SK-N-SH (cell line): Measurements from ENCODE around the gene HMG20A. TPM values are rescaled to one million over a fixed set of nuclear protein-coding genes. Genes with fewer than 3 reads are reported as not detected.

Source experiments
- CTCF ChIA-PET: fragments of 300-600, 350-600 bp; formaldehyde crosslinking; extraction: SDS; loops from one replicate; lab custom pipeline; 2021; lab: Yijun Ruan, JAX
- POLR2A ChIA-PET: fragments of 350-600 bp; sonication (Branson Sonifier 250); formaldehyde crosslinking; extraction: SDS; loops from one replicate; lab custom pipeline; 2020; ENCODE audit warnings: antibody characterized with exemption, inconsistent platforms; lab: Yijun Ruan, JAX
- DNase-seq: peaks from one replicate; pipeline ENCODE4 v3.0.0; 2012
- H2AFZ ChIP-seq: fragments of 200-600 bp; sonication (generic); 2 replicates; pipeline ENCODE4 v1.8.1; 2016; ENCODE audit warnings: antibody characterized with exemption, mild to moderate bottlenecking, low read depth
- H3F3A ChIP-seq: fragments of 200-600 bp; sonication (generic); replicated peaks from 2 replicates; pipeline ENCODE3; 2016; ENCODE audit warnings: antibody characterized with exemption, mild to moderate bottlenecking; ENCODE audit not compliant: insufficient read depth
- H3K27ac ChIP-seq, 2 experiments: fragments of 200-500 bp in 1 of 2; fragments of 200-600 bp in 1 of 2; sonication (Bioruptor generic) in 1 of 2; sonication (generic), shearing (Covaris generic) in 1 of 2; 2 replicates each; pipeline versions ENCODE4 v1.5.1 to v1.6.1; 2014 to 2016; ENCODE audit warnings: low read depth in 2 of 2, inconsistent platforms in 1 of 2, low read length in 1 of 2, mild to moderate bottlenecking in 1 of 2, mixed read lengths in 1 of 2
- H3K27me3 ChIP-seq: fragments of 200-600 bp; sonication (generic), shearing (Covaris generic); 2 replicates; pipeline ENCODE4 v1.6.1; 2016; ENCODE audit warnings: mixed run types; ENCODE audit not compliant: insufficient read depth
- H3K36me3 ChIP-seq, 2 experiments: fragments of 200-500 bp in 1 of 2; fragments of 200-600 bp in 1 of 2; sonication (Bioruptor generic) in 1 of 2; sonication (generic) in 1 of 2; replicated peaks in 1 of 2; 2 replicates each; pipeline versions ENCODE3 to v1.5.1; 2014 to 2016; ENCODE audit warnings: low read length in 1 of 2, mild to moderate bottlenecking in 1 of 2; ENCODE audit not compliant: insufficient read depth in 2 of 2, control insufficient read depth in 1 of 2
- H3K4me1 ChIP-seq, 2 experiments: fragments of 200-500 bp in 1 of 2; fragments of 200-600 bp in 1 of 2; sonication (Bioruptor generic) in 1 of 2; sonication (generic), shearing (Covaris generic) in 1 of 2; 2 replicates each; pipeline versions ENCODE4 v1.5.1 to v1.6.1; 2014 to 2016; ENCODE audit warnings: low read depth in 1 of 2, low read length in 1 of 2, mixed run types in 1 of 2; ENCODE audit not compliant: insufficient read depth in 2 of 2, control insufficient read depth in 1 of 2
- H3K4me2 ChIP-seq: fragments of 200-600 bp; sonication (generic), shearing (Covaris generic); 2 replicates; pipeline ENCODE4 v1.6.1; 2017; ENCODE audit warnings: mixed run types
- H3K4me3 ChIP-seq, 2 experiments: fragments of 200-500 bp in 1 of 2; fragments of 200-600 bp in 1 of 2; sonication (Bioruptor generic) in 1 of 2; sonication (generic), shearing (Covaris generic) in 1 of 2; 2 replicates each; pipeline versions ENCODE4 v1.5.1 to v1.8.1; 2014 to 2016; ENCODE audit warnings: low read depth in 2 of 2, inconsistent platforms in 1 of 2, low read length in 1 of 2, mild to moderate bottlenecking in 1 of 2, mixed read lengths in 1 of 2, moderate library complexity in 1 of 2
- H3K79me2 ChIP-seq: fragments of 200-600 bp; sonication (generic); 2 replicates; pipeline ENCODE4 v1.8.1; 2017; ENCODE audit warnings: mild to moderate bottlenecking; ENCODE audit not compliant: insufficient read depth
- H3K9ac ChIP-seq: fragments of 200-600 bp; sonication (generic); 2 replicates; pipeline ENCODE4 v1.6.1; 2017; ENCODE audit warnings: mixed run types
- H3K9me2 ChIP-seq: fragments of 200-600 bp; sonication (generic); 2 replicates; pipeline ENCODE4 v1.6.1; 2017; ENCODE audit warnings: mixed run types
- H3K9me3 ChIP-seq: fragments of 200-600 bp; sonication (generic); 2 replicates; pipeline ENCODE4 v1.6.1; 2017; ENCODE audit warnings: mixed run types, mild to moderate bottlenecking, moderate library complexity
- H4K20me1 ChIP-seq: fragments of 200-600 bp; sonication (generic); 2 replicates; pipeline ENCODE4 v1.6.1; 2017; ENCODE audit warnings: mild to moderate bottlenecking, mixed run types; ENCODE audit not compliant: insufficient read depth
- CHD2 ChIP-seq: fragments of 150-350 bp; IDR thresholded peaks from 2 replicates; pipeline ENCODE4 v1.6.1; 2018; ENCODE audit warnings: low read length; ENCODE audit not compliant: partially characterized antibody
- CTCF ChIP-seq: fragments of 200-600 bp; sonication (generic); IDR thresholded peaks from 2 replicates; pipeline ENCODE4 v1.6.1; 2017; ENCODE audit warnings: antibody characterized with exemption, mild to moderate bottlenecking, moderate library complexity
- ELF1 ChIP-seq: IDR thresholded peaks from 2 replicates; pipeline ENCODE4 v1.4.0; 2012
- GABPA ChIP-seq: IDR thresholded peaks from 2 replicates; pipeline ENCODE4 v1.4.0; 2012; ENCODE audit warnings: low read depth, mild to moderate bottlenecking
- GATA2 ChIP-seq: sonication (generic); formaldehyde crosslinking; IDR thresholded peaks from 2 replicates; pipeline ENCODE4 v1.5.0; 2020; ENCODE audit warnings: mild to moderate bottlenecking, missing genetic modification reagents
- IRF3 ChIP-seq: fragments of 150-350 bp; IDR thresholded peaks from 2 replicates; pipeline ENCODE4 v1.6.1; 2016; ENCODE audit warnings: mild to moderate bottlenecking, low read depth, low read length
- JUND ChIP-seq: IDR thresholded peaks from 2 replicates; pipeline ENCODE4 v1.4.0; 2012
- MAX ChIP-seq: IDR thresholded peaks from 2 replicates; pipeline ENCODE4 v1.4.0; 2012; ENCODE audit warnings: low read depth
- MEF2A ChIP-seq: IDR thresholded peaks from 2 replicates; pipeline ENCODE4 v1.4.0; 2012; ENCODE audit warnings: low read depth, borderline replicate concordance
- NFIC ChIP-seq: IDR thresholded peaks from 2 replicates; pipeline ENCODE4 v1.4.0; 2012; ENCODE audit warnings: borderline replicate concordance
- PBX3 ChIP-seq: IDR thresholded peaks from 2 replicates; pipeline ENCODE4; 2012
- POLR2AphosphoS5 ChIP-seq: IDR thresholded peaks from 2 replicates; pipeline ENCODE4 v1.6.1; 2012; ENCODE audit warnings: low read depth, low read length
- SIN3A ChIP-seq: IDR thresholded peaks from 2 replicates; pipeline ENCODE4 v1.6.1; 2012; ENCODE audit warnings: low read depth, mild to moderate bottlenecking, low read length, moderate library complexity, borderline replicate concordance
- SMC3 ChIP-seq: IDR thresholded peaks from 2 replicates; pipeline ENCODE4 v1.6.1; 2012; ENCODE audit warnings: low read depth, low read length, improper control_type of control experiment
- TAF1 ChIP-seq: IDR thresholded peaks from 2 replicates; pipeline ENCODE4 v1.6.1; 2012; ENCODE audit warnings: low read depth, mild to moderate bottlenecking, low read length, moderate library complexity, borderline replicate concordance
- TCF12 ChIP-seq: IDR thresholded peaks from 2 replicates; pipeline ENCODE4 v1.4.0; 2012
- TEAD4 ChIP-seq: IDR thresholded peaks from 2 replicates; pipeline ENCODE4 v1.4.0; 2012; ENCODE audit warnings: mild to moderate bottlenecking, borderline replicate concordance; ENCODE audit not compliant: insufficient read depth
- WGBS: methylation state at CpG from one replicate; pipeline ENCODE4 v1.1.6; 2017; ENCODE audit warnings: low lambda C conversion rate; 5-methylcytosine and 5-hydroxymethylcytosine counted together
- polyA plus RNA-seq, 3 experiments: library from polyadenylated mRNA; depleted of rRNA; stranded (reverse); fragments of >200 nt; gene quantifications; 2 replicates each; pipeline ENCODE4 v1.2.3, GENCODE V29; 2012

Gene HMG20A
- polyA plus RNA-seq, 1 of the 3 experiments (the other 2 are of a cell fraction): 27.7 TPM

- Histone ChIP-seq H2AFZ (no peak overlapping the region), H3K27me3 (no peaks in the 10 kb centered on the region), H3K4me2 (no peak overlapping the region), H4K20me1 (peaks cover 9% of the 10 kb centered on the region; the same call in 1 of the 2 replicates), H3K79me2 (peaks cover 64% of the 10 kb centered on the region), H3K9me2 (no peaks in the 10 kb centered on the region), H3K9ac (no peak overlapping the region), H3F3A (peaks cover 8% of the 10 kb centered on the region), H3K4me3 (no peak overlapping the region), H3K9me3 (no peaks in the 10 kb centered on the region), H3K4me1 (no peaks in the 10 kb centered on the region; a peak in 1 of 4 replicates), H3K36me3 (peaks cover 0 to 9% of the 10 kb centered on the region in 2 experiments), H3K27ac (no peak overlapping the region)
- 97% methylated on average over 2 of the region's 2 CpGs for WGBS
- ChIA-PET CTCF (interaction anchor here (0.7 to 2.3 kb wide), 3 partner anchors 10 to 66 kb away, joined by 3 to 9 read pairs (median 3); no protein-coding TSS in a partner anchor), POLR2A (no interaction called here)
- no peak for TF ChIP-seq ELF1
- TF ChIP-seq, all 33 proteins: peak for 0
- DNase-seq: no peak
Measured at GRCh38 chr15:77430652-77431051, 10.0 kb downstream of the HMG20A start.

- Histone ChIP-seq H3K27me3 (no peaks in the 10 kb centered on the region), H3K9me2 (no peaks in the 10 kb centered on the region), H4K20me1 (peaks cover 10% of the 10 kb centered on the region), H3K9ac (no peak overlapping the region), H2AFZ (no peak overlapping the region), H3K4me3 (no peak overlapping the region), H3F3A (peaks cover 8% of the 10 kb centered on the region), H3K79me2 (peaks cover 69% of the 10 kb centered on the region), H3K36me3 (no peaks in the 10 kb centered on the region), H3K4me1 (peaks cover 0 to 7% of the 10 kb centered on the region in 2 experiments; a peak in 1 of 4 replicates), H3K9me3 (no peaks in the 10 kb centered on the region), H3K27ac (no peak overlapping the region), H3K4me2 (no peak overlapping the region)
- DNase-seq: no peak
- whole genome bisulfite sequencing: 97% methylated on average over 2 of the region's 2 CpGs
- CTCF ChIA-PET: no interaction called here
- POLR2A ChIA-PET: interaction anchor here (0.6 kb wide), 1 partner anchor 313 kb away, joined by 3 read pairs; no protein-coding TSS in a partner anchor
- TF ChIP-seq GATA2 (CRISPR knock-in tag) (no peak), CTCF (no peak), JUND (no peak), SMC3 (no peak)
Measured at GRCh38 chr15:77436822-77437221, 16.1 kb downstream of the HMG20A start.

GRCh38 chr15:77437264-77437663 lies 16.6 kb downstream of the HMG20A start:
- H3K27me3 ChIP-seq: no peaks in the 10 kb centered on the region
- POLR2A ChIA-PET: interaction anchor here (0.6 kb wide), 1 partner anchor 313 kb away, joined by 3 read pairs; no protein-coding TSS in a partner anchor
- H3K4me2 ChIP-seq: no peak overlapping the region
- peaks cover 8% of the 10 kb centered on the region for H3F3A ChIP-seq
- CTCF ChIA-PET: no interaction called here
- H4K20me1 ChIP-seq: peaks cover 7% of the 10 kb centered on the region
- WGBS: 81% methylated on average over 4 of the region's 4 CpGs
- no peak overlapping the region for H3K27ac ChIP-seq
- no peak overlapping the region for H2AFZ ChIP-seq
- peaks cover 0 to 7% of the 10 kb centered on the region in 2 experiments; a peak in 1 of 4 replicates for H3K4me1 ChIP-seq
- no peaks in the 10 kb centered on the region for H3K9me2 ChIP-seq
- no peak for DNase-seq
- no peaks in the 10 kb centered on the region for H3K9me3 ChIP-seq
- H3K9ac ChIP-seq: no peak overlapping the region
- H3K4me3 ChIP-seq: no peak overlapping the region
- H3K79me2 ChIP-seq: peaks cover 70% of the 10 kb centered on the region
- H3K36me3 ChIP-seq: no peaks in the 10 kb centered on the region
- TF ChIP-seq NFIC: no peak
- TF ChIP-seq POLR2AphosphoS5: no peak
- no peak for TF ChIP-seq TEAD4
- no peak for TF ChIP-seq TCF12
- TF ChIP-seq CHD2: no peak
- no peak for TF ChIP-seq ELF1
- no peak for TF ChIP-seq GABPA
- TF ChIP-seq TAF1: no peak
- TF ChIP-seq MEF2A: no peak
- no peak for TF ChIP-seq MAX
- no peak for TF ChIP-seq IRF3
- no peak for TF ChIP-seq SIN3A
- no peak for TF ChIP-seq PBX3
